ENCODE data around the gene C10orf90. TPM values are rescaled to one million over a fixed set of nuclear protein-coding genes. Genes with fewer than 3 reads are reported as not detected.

C10orf90 gene
- total RNA-seq, 6 donors from 2014 or later: 1.0 TPM; not detected in 5

- TF ChIP-seq POLR2A (IDR thresholded peaks at IDR 0.05): no peak
- TF ChIP-seq POLR2AphosphoS5 (IDR thresholded peaks at IDR 0.05): no peak
- no peak for TF ChIP-seq EP300 (IDR thresholded peaks at IDR 0.05)
- TF ChIP-seq CTCF (IDR thresholded peaks at IDR 0.05): no peak
Measured at GRCh38 chr10:126686719-126687118, 16.2 kb upstream of the C10orf90 start.

GRCh38 chr10:126686268-126686667 is 15.8 kb upstream of the C10orf90 start:
- no peak overlapping the region for H3K4me3 ChIP-seq
- no peak for DNase-seq
- 82 to 95% methylated on average over 3 of the region's 3 CpGs for WGBS, 2 donors
- no peaks in the 10 kb centered on the region for H3K27me3 ChIP-seq
- no peak overlapping the region for H3K27ac ChIP-seq
- no peaks in the 10 kb centered on the region for H3K4me1 ChIP-seq
- peaks cover 0 to 1% (median 0%) of the 10 kb centered on the region in 4 donors for H3K9me3 ChIP-seq
- TF ChIP-seq EP300 (IDR thresholded peaks at IDR 0.05) (no peak), POLR2A (IDR thresholded peaks at IDR 0.05) (no peak)
- no peaks in the 10 kb centered on the region for H3K36me3 ChIP-seq
- ATAC-seq (ENCODE audit: low FRiP score in 2 of 2): no peak

More at GRCh38 chr10:126686719-126687118, 16.2 kb upstream of the C10orf90 start:
- Histone ChIP-seq H3K4me3 (no peak overlapping the region), H3K9me3 (peaks cover 0 to 4% (median 0%) of the 10 kb centered on the region in 4 donors), H3K4me1 (no peaks in the 10 kb centered on the region), H3K36me3 (no peaks in the 10 kb centered on the region), H3K27me3 (no peaks in the 10 kb centered on the region), H3K27ac (no peak overlapping the region)
- no peak for ATAC-seq (ENCODE audit: low FRiP score in 2 of 2)
- 83 to 84% methylated on average over 7 of the region's 7 CpGs for WGBS, 2 donors
- DNase-seq: no peak

GRCh38 chr10:126685756-126686155 is 15.3 kb upstream of the C10orf90 start:
- TF ChIP-seq EP300 (IDR thresholded peaks at IDR 0.05) (no peak), CTCF (IDR thresholded peaks at IDR 0.05) (no peak), POLR2AphosphoS5 (IDR thresholded peaks at IDR 0.05) (no peak), POLR2A (IDR thresholded peaks at IDR 0.05) (no peak)
- Histone ChIP-seq H3K4me1 (no peaks in the 10 kb centered on the region), H3K27me3 (no peaks in the 10 kb centered on the region), H3K36me3 (no peaks in the 10 kb centered on the region), H3K27ac (no peak overlapping the region), H3K4me3 (no peak overlapping the region), H3K9me3 (no peaks in the 10 kb centered on the region)
- ATAC-seq (ENCODE audit: low FRiP score in 2 of 2) (no peak), DNase-seq (peak in 1 of 2 donors; percentile 9)
- 91 to 92% methylated on average over 4 of the region's 4 CpGs for WGBS, 2 donors

GRCh38 chr10:126684171-126684745 is 13.8 kb upstream of the C10orf90 start:
- no peak for DNase-seq
- no peaks in the 10 kb centered on the region for H3K4me1 ChIP-seq
- no peaks in the 10 kb centered on the region for H3K27me3 ChIP-seq
- no peak overlapping the region for H3K27ac ChIP-seq
- 67 to 85% methylated on average over 3 of the region's 3 CpGs for WGBS, 2 donors
- no peak for ATAC-seq (ENCODE audit: low FRiP score in 2 of 2)
- TF ChIP-seq POLR2AphosphoS5 (IDR thresholded peaks at IDR 0.05): no peak
- no peak overlapping the region for H3K4me3 ChIP-seq
- no peaks in the 10 kb centered on the region for H3K36me3 ChIP-seq
- H3K9me3 ChIP-seq: no peaks in the 10 kb centered on the region

GRCh38 chr10:126683466-126683865 is 13.0 kb upstream of the C10orf90 start:
- TF ChIP-seq CTCF (IDR thresholded peaks at IDR 0.05) (no peak), POLR2AphosphoS5 (IDR thresholded peaks at IDR 0.05) (no peak)
- H3K4me1 ChIP-seq: no peaks in the 10 kb centered on the region
- no peaks in the 10 kb centered on the region for H3K27me3 ChIP-seq
- H3K9me3 ChIP-seq: no peaks in the 10 kb centered on the region
- ATAC-seq (ENCODE audit: low FRiP score in 2 of 2) (no peak), DNase-seq (no peak)
- H3K4me3 ChIP-seq: no peak overlapping the region
- no peak overlapping the region for H3K27ac ChIP-seq
- no peaks in the 10 kb centered on the region for H3K36me3 ChIP-seq
- WGBS, 2 donors: 81 to 93% methylated on average over 1 of the region's 1 CpG
